Iris pigment epithelial cell (primary cell): Measurements from ENCODE around the gene KCP.
A peak's percentile ranks its signal among the peaks of the same experiment; 100 is the strongest.

Experiments
- DNase-seq: peaks from one replicate; pipeline ENCODE4 v3.0.0-alpha.2; 2011; ENCODE audit warnings: low read depth

The KCP gene

DNA sequence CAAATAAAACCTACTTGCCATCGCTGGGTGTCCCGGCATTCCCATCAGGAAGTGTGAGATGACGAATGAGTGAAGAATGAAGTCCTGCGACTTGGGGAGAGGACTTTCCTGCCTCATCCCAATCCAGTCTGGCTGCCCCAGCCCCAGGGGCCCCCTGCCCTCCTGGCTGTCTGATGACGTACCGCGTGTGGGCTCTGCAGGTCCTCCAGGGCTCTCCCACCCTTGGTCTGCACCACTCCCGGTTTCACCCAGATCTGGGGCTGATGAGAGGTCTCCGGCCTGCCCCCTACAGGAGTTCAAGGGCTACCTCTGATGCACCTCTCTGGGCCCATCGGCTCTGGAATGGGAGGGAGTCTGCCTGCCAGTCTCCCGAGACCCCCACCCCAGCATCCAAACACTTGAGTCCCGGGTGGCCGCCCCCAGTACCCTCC, 38.1 kb downstream of the KCP start:
- no peak for DNase-seq

DNA sequence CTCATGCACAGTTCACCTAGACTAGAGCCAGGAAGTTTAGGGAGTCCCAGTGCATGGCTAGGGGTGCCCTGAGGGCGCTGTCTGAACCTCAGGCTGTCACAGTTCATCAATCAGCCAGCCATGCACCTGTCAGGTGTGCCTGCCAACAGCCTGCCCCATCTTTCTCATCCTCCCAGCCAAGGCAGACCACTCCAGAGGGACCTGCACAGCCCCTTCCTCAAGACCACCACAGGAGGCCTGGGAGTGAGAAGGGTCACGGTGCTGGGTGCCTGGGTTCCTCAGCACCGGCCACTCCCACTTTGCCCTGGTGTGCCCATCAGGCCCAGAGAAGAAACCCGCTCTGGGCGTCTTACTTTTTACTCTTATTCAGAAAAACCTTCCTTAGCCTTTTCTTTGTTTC, 39.5 kb downstream of the KCP start:
- no peak for DNase-seq

- DNase-seq, result no peak
These were observed 40.6 kb downstream of the KCP start for GRCh38 chr7:128869944-128870285.

GRCh38 chr7:128869138-128869943, 41.2 kb downstream of the KCP start:
- peak; percentile 39 for DNase-seq

GRCh38 chr7:128868624-128869137, 41.8 kb downstream of the KCP start:
- DNase-seq, result no peak

- peak; percentile 49 for DNase-seq
These were observed 42.5 kb downstream of the KCP start for GRCh38 chr7:128867842-128868623.

GRCh38 chr7:128867241-128867640, 43.3 kb downstream of the KCP start:
- no peak for DNase-seq

DNA sequence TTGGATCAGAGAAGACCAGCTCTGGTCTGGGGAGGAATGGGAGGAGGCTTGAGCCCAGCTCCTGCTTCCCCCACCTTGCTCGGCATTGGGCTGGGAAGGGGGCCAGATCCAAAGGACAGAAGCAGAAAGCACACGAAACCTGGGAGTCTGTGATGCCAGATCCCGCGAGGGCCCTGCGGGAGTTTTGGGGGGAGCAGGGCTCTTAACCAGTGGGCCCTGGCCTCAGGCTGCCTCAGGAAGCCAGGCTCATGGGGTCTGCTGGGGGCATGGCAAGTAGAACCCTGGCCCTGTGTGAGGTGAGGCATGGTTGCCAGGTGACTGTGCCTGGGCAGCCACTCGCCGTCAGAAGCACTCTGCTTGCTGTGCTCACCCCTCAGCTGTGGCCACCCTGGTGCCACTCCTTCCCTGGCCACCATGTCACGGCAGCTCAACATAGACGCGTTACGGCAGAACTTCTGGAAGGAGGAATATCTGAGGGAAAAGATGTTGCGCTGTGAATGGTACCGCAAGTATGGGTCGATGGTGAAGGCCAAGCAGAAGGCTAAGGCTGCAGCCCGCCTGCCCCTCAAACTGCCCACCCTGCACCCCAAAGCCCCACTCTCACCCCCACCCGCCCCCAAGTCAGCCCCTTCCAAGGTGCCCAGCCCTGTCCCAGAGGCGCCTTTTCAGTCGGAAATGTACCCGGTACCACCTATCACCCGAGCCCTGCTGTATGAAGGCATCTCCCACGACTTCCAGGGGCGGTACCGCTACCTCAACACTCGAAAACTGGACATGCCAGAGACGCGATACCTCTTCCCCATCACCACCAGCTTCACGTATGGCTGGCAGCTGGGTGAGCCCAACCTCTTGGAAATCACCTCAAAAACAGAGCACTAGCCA, 44.3 kb downstream of the KCP start:
- no peak for DNase-seq

GRCh38 chr7:128865303-128865702, 45.2 kb downstream of the KCP start:
- DNase-seq, result no peak

- DNase-seq, result peak; percentile 70
These were observed 47.0 kb downstream of the KCP start for GRCh38 chr7:128863433-128863989.

DNA sequence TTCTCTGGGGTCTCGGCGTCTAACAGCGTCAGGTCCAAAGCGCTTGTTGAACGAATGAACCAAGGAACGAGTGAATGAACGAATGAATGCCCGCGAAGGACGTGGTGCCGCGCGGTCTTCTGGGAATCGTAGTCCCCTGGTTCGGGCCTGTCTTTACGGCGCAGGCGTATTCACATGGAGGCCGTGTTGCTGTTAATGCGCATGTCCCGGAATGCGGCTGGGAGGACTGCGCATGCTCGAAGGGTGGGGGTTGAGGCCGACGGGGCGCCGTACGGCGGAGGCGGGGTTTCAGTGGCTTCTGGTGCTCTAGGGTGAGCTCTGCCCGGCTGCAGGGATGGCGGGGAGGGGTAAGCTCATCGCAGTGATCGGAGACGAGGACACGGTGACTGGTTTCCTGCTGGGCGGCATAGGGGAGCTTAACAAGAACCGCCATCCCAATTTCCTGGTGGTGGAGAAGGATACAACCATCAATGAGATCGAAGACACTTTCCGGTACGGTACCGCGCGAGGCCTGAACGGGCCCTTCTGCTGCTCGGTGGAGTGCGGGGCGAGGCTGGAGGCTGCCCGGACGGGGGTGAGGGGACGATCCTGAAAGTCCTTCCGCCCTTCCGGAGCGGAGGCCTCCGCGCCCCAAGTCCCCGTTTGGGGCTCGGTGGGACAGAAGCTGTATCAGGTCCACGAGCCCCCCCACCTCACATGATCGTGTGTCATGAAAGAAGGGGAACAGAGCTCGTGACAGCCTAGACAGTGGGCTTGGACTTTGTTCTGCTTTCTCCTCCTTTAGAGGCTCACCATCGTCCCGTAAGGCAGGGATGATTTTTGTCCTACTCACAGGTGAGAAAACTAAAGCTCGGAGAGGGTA, 47.7 kb downstream of the KCP start, which contains the start of gene ATP6V1F:
Gene ATP6V1F, plus strand, starts transcription at position 286 of the 862 bp plus-strand sequence. Its CDS starts 49 bp downstream, at position 335.
- peak; percentile 96 for DNase-seq

DNA sequence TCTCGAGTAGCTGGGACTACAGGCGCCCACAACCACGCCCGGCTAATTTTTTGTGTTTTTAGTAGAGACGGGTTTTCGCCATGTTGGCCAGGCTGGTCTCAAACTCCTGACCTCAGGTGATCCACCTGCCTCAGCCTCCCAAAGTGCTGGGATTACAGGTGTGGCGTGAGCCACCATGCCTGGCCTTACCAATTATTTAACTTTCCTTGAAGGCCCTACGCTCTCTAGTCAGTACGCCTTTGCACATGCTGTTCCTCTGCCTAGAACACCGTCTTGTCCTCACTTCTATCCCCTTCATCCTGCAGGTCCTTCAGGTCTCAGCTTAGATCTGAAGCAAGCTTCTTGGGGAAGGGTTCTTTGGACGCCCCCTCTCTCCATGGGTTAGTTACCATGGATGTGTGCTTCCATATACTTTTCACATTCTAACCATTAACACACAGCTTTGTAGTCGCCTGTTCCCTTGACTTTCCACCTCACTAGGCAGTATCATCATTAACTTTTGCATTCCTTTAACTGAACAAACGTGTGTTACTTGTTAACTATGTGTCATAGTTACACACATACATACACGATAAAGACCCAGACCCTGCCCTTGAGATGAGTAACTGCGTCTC, 48.4 kb downstream of the KCP start:
- DNase-seq, result no peak

- DNase-seq, result peak; percentile 68
These were observed 50.1 kb downstream of the KCP start for GRCh38 chr7:128860158-128861073.

- DNase-seq, result no peak
These were observed 51.0 kb downstream of the KCP start for GRCh38 chr7:128859232-128860157.

DNA sequence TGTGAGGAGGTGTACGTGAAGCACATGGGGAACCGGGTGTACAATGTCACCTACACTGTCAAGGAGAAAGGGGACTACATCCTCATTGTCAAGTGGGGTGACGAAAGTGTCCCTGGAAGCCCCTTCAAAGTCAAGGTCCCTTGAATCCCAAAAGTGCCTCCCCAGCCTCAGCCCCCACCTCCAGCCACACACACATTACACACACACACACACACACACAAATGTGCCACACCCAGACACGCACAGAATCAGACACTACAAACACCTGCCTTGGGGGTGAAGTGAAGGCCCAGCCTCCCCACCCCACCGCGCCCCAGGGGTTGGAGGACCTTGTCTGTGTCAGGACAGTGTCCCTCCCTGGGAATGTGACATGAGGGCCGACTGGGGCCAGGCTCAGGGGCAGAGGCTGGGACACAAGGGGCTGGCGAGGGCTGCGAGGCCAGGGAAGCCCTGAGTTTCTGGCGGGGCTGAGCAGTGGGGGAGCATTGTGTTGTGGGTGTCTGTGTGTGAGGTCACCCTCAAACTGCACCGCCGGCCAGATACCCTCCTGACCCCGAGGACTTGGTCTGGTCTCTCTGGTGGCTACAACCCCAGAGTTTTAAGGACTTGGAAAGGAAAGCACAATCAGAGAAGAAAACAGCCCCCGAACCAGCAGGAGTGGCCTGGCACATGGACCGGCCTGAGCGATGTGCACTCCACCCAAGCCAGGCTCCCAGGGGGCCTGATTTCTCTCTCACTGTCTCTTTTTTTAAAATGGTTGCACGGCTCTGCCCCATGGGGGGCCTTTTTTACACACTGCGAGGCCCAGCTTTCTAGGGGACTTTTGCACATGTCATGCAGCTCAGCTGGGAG, 51.9 kb downstream of the KCP start:
- no peak for DNase-seq

GRCh38 chr7:128856001-128856718, 54.3 kb downstream of the KCP start:
- DNase-seq, result no peak
